Measurements from ENCODE around the gene PTPRM. TPM values are rescaled to one million over a fixed set of nuclear protein-coding genes. Genes with fewer than 3 reads are reported as not detected.

The PTPRM gene
- total RNA-seq, 4 donors from 2014 or later = 170 to 198 (median 182) TPM

- Histone ChIP-seq H3K27ac (no peak overlapping the region), H3K4me3 (replicated peaks in 1 of 3) (no peak overlapping the region), H3K9me3 (no peaks in the 10 kb centered on the region), H3K36me3 (no peaks in the 10 kb centered on the region), H3K4me1 (peaks cover 34 to 45% of the 10 kb centered on the region in 2 donors), H3K27me3 (no peaks in the 10 kb centered on the region)
- intact Hi-C loops (cut with DNase I) = no loop called here
- TF ChIP-seq CTCF (IDR thresholded peaks at IDR 0.05) (no peak), POLR2A (IDR thresholded peaks at IDR 0.05) (no peak)
- WGBS, 2 donors = 80% methylated on average over 4 of the region's 4 CpGs
- no peak for DNase-seq
Measured at GRCh38 chr18:7666195-7666776, 99.2 kb downstream of the PTPRM start.

GRCh38 chr18:7668392-7668791 is 101.3 kb downstream of the PTPRM start:
- H3K36me3 ChIP-seq = no peaks in the 10 kb centered on the region
- peaks cover 35 to 46% of the 10 kb centered on the region in 2 donors for H3K4me1 ChIP-seq
- no peaks in the 10 kb centered on the region for H3K27me3 ChIP-seq
- peak overlapping the region in 1 of 3 donors; percentile 46 for H3K27ac ChIP-seq
- TF ChIP-seq CTCF (IDR thresholded peaks at IDR 0.05) (no peak), POLR2A (IDR thresholded peaks at IDR 0.05) (no peak)
- DNase-seq = no peak
- 93 to 96% methylated on average over 3 of the region's 3 CpGs for WGBS, 2 donors
- no peak overlapping the region for H3K4me3 ChIP-seq (replicated peaks in 1 of 3)
- H3K9me3 ChIP-seq = no peaks in the 10 kb centered on the region
- intact Hi-C loops (cut with DNase I) = no loop called here

GRCh38 chr18:7669361-7669760 is 102.2 kb downstream of the PTPRM start:
- Histone ChIP-seq H3K27ac (peak overlapping the region in 2 of 3 donors; percentile 17 to 46), H3K4me1 (peaks cover 26 to 37% of the 10 kb centered on the region in 2 donors), H3K9me3 (no peaks in the 10 kb centered on the region), H3K27me3 (no peaks in the 10 kb centered on the region), H3K36me3 (no peaks in the 10 kb centered on the region), H3K4me3 (replicated peaks in 1 of 3) (no peak overlapping the region)
- 14 to 30% methylated on average over 3 of the region's 3 CpGs for WGBS, 2 donors
- intact Hi-C loops (cut with DNase I) = no loop called here
- peak in 1 of 2 donors; percentile 22 for DNase-seq
- no peak for TF ChIP-seq CTCF (IDR thresholded peaks at IDR 0.05)
- TF ChIP-seq POLR2A (IDR thresholded peaks at IDR 0.05) = no peak

GRCh38 chr18:7671105-7671504 is 104.0 kb downstream of the PTPRM start:
- Histone ChIP-seq H3K9me3 (no peaks in the 10 kb centered on the region), H3K36me3 (no peaks in the 10 kb centered on the region), H3K4me3 (replicated peaks in 1 of 3) (no peak overlapping the region), H3K4me1 (peaks cover 26 to 38% of the 10 kb centered on the region in 2 donors), H3K27ac (no peak overlapping the region), H3K27me3 (no peaks in the 10 kb centered on the region)
- intact Hi-C loops (cut with DNase I) = no loop called here
- DNase-seq = no peak
- WGBS, 2 donors = 78 to 82% methylated on average over 2 of the region's 2 CpGs
- no peak for TF ChIP-seq POLR2A (IDR thresholded peaks at IDR 0.05)
- TF ChIP-seq CTCF (IDR thresholded peaks at IDR 0.05) = no peak

GRCh38 chr18:7676253-7676873 is 109.2 kb downstream of the PTPRM start:
- DNase-seq = no peak
- Histone ChIP-seq H3K27ac (no peak overlapping the region), H3K4me3 (replicated peaks in 1 of 3) (no peak overlapping the region), H3K4me1 (peaks cover 11 to 25% of the 10 kb centered on the region in 2 donors), H3K27me3 (no peaks in the 10 kb centered on the region), H3K36me3 (no peaks in the 10 kb centered on the region), H3K9me3 (no peaks in the 10 kb centered on the region)
- intact Hi-C loops (cut with DNase I) = no loop called here
- TF ChIP-seq CTCF (IDR thresholded peaks at IDR 0.05) (no peak), POLR2A (IDR thresholded peaks at IDR 0.05) (no peak)
- WGBS, 2 donors = 93 to 97% methylated on average over 8 of the region's 8 CpGs
